ENCODE measurements around the gene MAML3.
"Not testable (repeated sequence)": the region's sequence is repeated elsewhere in the genome, so short reads cannot be mapped to it uniquely, and the experiment has no call there.

The MAML3 gene

DNA sequence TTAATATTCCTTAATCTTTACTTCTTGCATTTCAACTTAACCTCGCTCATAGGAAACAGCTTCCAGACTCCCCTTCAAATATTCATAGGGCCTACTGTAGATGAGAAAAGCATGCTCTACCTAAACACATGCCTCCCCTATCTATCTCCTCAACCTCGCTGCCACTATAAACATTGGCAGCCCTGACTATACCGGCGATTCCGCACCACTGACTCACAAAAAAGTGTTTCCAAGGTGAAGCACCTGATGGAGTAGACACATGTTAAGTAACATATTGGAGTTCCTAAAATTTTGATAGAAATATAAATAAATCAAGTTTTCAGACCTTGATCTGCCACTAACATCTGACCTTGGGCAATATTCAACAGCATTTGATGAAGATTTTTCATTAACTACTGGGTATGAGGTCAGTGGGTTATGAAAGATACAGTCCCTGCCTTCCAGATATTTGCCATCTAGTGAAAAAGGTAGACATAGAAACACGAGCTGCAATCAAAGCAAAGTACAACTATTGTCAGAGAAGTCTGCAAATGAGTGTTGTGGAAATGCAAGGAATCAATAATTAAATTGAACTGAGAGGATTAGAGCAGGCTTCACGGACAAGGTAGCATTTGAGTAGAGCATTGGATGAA is 184.2 kb downstream of the MAML3 start:
- no peak for DNase-seq

DNA sequence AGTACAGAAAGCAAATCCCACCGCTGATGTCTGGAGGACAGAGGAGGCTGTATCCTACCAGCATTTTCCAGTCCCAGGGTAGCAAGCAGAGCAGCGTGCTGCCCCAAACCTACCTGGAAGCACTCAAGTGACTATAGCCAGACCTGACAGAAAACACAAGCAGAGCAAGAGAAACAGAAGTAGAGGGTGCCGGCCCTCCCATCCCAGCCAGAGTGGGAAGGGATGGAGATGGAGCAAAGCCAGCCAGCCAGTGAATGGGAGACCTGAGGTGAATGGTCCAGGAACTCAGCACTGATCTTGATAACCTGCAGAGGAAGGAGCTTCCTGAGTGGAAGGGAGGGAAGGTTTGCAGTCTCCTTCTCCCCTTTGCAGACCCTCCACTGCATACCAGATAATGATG is 185.2 kb downstream of the MAML3 start:
- no peak for DNase-seq

DNA sequence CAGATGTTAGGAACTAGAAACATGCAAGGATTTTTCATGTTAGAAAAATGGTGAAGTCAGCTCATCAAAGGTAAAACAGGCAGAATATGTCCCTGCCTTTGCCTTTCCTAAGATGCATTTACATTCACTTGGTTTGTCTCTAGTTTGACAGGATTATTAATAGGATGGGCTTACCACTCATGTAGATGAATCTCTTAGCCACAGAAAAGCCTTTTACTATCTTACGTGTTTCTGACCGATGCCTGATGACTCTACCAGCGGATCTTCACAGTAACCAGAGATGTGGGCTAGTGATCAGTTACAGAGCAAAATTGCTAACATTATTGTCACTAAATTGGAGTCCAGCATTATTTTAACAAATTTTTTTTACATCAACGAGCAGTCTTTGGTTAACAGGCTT is 187.6 kb downstream of the MAML3 start:
- DNase-seq = no peak

- no peak for DNase-seq
Measured at GRCh38 chr4:139965789-139966188, 188.2 kb downstream of the MAML3 start.

DNA sequence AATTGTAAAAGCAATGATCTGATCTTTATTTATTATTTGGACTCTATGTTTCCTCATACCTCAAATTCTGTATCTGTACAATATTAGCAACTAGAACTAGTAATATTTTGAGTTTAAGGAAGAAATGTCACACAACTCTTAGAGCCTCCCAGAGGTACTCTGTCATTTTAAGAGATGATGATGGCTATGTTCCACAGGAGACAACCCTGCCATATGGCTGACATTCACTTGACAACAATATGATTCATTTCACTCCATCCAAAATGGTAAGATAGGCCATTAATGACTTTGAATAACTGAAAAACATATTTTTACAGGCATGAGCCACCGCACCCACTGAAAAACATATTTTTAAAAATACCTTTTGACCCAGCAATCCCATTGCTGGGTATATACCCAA is 190.3 kb downstream of the MAML3 start:
- no peak for DNase-seq

GRCh38 chr4:139962130-139962684 is 191.8 kb downstream of the MAML3 start:
- no peak for DNase-seq

GRCh38 chr4:139961344-139961946 is 192.5 kb downstream of the MAML3 start:
- DNase-seq = no peak

DNA sequence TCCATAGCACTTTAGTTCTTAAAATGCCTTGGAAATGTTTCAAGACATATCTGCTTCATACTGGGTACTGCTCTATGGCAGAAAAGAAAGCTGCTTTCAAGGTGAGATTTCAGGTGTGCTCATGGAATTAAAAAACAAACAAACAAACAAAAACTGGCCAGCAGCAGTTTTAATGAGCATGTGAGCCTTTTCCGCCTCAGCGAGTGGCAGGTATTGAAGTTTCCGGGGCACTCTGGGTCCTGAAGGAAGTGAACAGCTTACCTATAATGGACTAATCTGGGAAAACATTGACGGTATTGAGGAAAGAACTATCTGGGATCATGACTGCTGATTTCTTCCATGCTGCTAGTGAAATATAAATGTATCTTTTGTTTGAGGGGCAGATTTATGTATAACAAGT is 194.6 kb downstream of the MAML3 start:
- DNase-seq = no peak

GRCh38 chr4:139958739-139959098 is 195.3 kb downstream of the MAML3 start:
- DNase-seq = peak in 5 of 56 donors; percentile 5 to 20 (median 16)

DNA sequence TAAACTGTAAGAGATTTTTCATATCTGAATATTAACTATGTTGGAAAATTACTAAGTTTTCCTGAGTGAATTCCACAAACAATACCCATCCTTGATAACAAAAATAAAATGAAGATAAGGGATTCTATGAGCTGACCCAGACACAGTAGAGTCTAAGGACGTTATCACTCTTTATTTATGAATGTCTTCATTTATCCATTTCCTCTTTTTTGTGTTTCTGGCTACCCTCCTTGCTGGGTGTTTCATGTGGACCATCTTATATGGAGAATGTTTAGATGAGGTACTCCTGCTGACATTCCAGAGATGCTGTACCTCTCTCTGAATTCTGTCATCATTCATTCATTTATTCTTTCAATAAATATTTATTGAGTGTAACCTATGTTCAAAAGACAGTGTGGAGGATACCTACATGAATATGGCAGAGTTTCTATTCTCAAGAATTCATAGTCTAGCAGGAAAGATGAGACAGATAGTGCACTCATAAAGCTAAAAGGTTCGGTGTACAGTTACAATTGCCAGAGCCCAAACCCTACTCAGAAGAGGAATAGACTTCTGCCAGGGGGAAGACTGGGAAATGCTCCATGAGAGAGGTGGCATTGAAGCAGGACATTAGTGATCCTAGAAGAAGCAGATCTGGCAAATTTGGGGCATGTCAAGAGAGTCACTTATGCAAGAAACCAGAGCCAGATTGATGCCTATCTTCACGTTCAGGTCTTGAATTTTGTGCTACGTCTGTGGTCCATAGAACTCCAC is 195.8 kb downstream of the MAML3 start:
- peak in 1 of 56 donors; percentile 21 for DNase-seq

DNA sequence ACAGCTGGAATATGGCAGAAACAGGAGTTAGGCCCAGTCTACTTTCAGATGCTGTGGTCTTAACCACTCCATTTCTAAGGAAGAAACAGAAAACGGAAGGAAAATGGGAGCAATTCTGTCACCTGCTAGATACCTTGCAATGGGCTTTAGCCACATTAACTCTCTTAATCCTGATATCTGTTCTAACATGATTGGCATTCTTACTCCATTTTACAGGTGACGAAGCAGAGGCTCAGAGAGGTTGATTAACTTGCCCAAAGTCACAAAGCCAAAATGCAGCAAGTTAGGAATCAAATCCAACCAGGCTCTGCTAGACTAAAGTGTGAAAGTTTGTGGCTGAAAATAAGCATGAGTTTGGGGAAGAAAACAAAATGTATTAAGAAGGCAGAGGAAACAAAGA is 196.9 kb downstream of the MAML3 start:
- no peak for DNase-seq

- DNase-seq = peak in 10 of 56 donors; percentile 3 to 63 (median 14)
Measured at GRCh38 chr4:139956507-139957017, 197.4 kb downstream of the MAML3 start.

- DNase-seq = no peak
Measured at GRCh38 chr4:139955600-139955999, 198.4 kb downstream of the MAML3 start.

GRCh38 chr4:139954512-139954911 is 199.5 kb downstream of the MAML3 start:
- DNase-seq = no peak

- no peak for DNase-seq
Measured at GRCh38 chr4:139951021-139951420, 203.0 kb downstream of the MAML3 start.

- no peak for DNase-seq
Measured at GRCh38 chr4:139950568-139950967, 203.4 kb downstream of the MAML3 start.

- not testable (repeated sequence) for DNase-seq
Measured at GRCh38 chr4:139944916-139945315, 209.1 kb downstream of the MAML3 start.

- no peak for DNase-seq
Measured at GRCh38 chr4:139943277-139943676, 210.7 kb downstream of the MAML3 start.

DNA sequence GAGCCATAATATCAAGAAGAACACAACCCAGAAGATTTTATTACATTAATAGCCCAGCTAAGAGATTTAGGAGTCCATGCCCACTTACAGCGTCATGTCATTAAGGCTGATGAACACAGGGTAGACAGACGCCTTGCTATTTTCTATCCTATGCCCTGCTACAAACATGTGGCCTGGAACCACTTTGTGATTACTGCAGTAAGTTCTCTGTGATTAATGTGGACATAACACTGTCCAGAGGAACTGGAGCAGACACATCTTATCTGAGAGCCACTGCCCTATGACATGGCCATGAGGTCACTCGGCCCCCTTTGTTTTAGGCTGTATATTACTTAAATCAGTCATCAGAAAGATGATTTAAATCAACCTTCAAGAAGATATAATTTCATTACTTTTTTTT is 211.7 kb downstream of the MAML3 start:
- DNase-seq = no peak

DNA sequence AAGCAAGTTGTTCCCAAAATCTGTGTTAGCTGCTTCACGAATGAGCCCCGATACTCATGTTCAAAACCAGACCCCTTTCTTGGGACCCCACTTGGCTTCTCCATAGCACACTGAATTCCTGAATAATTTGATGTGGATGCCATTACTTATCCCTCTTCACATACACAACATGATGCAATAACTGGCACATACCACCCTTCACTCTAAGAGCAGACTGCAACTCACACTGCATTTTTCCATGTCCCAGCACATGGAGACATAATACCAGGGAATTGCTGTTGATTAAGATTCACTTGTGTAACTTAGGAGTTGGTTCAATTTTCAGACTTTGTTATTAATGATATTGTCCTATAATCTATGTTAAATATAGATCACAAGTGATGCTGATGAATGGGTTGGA is 213.4 kb downstream of the MAML3 start:
- no peak for DNase-seq

DNA sequence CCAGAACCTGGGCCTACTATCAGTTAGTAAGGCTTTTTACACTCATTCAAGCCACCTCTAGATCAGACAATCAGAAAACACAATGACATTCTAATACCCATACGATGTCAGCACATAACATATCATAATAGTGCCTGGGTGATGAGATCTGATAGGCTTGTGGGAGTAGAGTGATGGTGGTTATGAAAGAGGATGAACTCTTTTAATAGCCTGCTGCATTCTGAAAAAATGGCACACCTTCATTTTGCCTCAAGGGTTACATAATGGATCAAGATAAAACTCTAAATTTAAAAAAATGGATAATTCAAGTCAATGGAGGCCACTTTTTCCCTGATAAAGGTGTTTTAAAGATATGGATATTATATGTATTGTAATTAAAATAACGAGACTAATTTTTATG is 215.6 kb downstream of the MAML3 start:
- DNase-seq = no peak

- DNase-seq = no peak
Measured at GRCh38 chr4:139935911-139936310, 218.1 kb downstream of the MAML3 start.
